Adrenal gland (tissue), 12 donors: ENCODE data around the gene APLN. TPM values are rescaled to one million over a fixed set of nuclear protein-coding genes. Genes with fewer than 3 reads are reported as not detected.
A peak's percentile ranks its signal among the peaks of the same experiment; 100 is the strongest.

ENCODE experiments used
- DNase-seq, 7 donors: peaks; one replicate each; pipeline ENCODE4 v3.0.0-alpha.2; 2019 to 2020
- H3K27ac ChIP-seq, 5 donors: fragments of 200-600 bp; sonication (generic) in 4 of 5; 1 replicate in 3 of 5; 2 replicates in 2 of 5; pipeline versions ENCODE4 v1.5.1 to v1.8.0; 2016 to 2020; ENCODE audit warnings: mild to moderate bottlenecking in 1 of 5
- H3K27me3 ChIP-seq: fragments of 200-600 bp; 2 replicates; pipeline ENCODE4 v1.8.0; 2021
- H3K36me3 ChIP-seq, 2 donors: fragments of 200-600 bp; replicated peaks in 1 of 2; 1 replicate in 1 of 2; 2 replicates in 1 of 2; pipeline versions ENCODE4 v1.5.1 to v1.8.0; 2018 to 2022
- H3K4me1 ChIP-seq, 2 donors: fragments of 200-600 bp; replicated peaks in 1 of 2; 1 replicate in 1 of 2; 2 replicates in 1 of 2; pipeline versions ENCODE4 v1.5.1 to v1.8.0; 2018 to 2021
- H3K4me3 ChIP-seq, 4 donors: fragments of 200-600 bp; sonication (generic) in 3 of 4; one replicate each; pipeline ENCODE4 v1.5.1; 2016 to 2018
- H3K9me3 ChIP-seq, 3 donors: fragments of 200-600 bp; sonication (generic) in 1 of 3; replicated peaks in 1 of 3; 1 replicate in 2 of 3; 2 replicates in 1 of 3; pipeline versions ENCODE4 v1.5.1 to v1.8.0; 2016 to 2021
- CTCF ChIP-seq, 6 experiments: fragments of 450-650 bp in 4 of 6; fragments of 200-600 bp in 2 of 6; sonication (generic) in 1 of 6; IDR thresholded peaks; 1 replicate in 5 of 6; 2 replicates in 1 of 6; pipeline versions ENCODE4 v1.5.1 to v1.8.0; 2016 to 2021; ENCODE audit warnings: antibody characterized with exemption in 6 of 6, mild to moderate bottlenecking in 2 of 6, moderate library complexity in 1 of 6
- POLR2A ChIP-seq, 2 donors: fragments of 450-650 bp; IDR thresholded peaks; one replicate each; pipeline ENCODE4 v1.6.1; 2017; ENCODE audit warnings: antibody characterized with exemption in 2 of 2, mild to moderate bottlenecking in 2 of 2, moderate library complexity in 1 of 2
- WGBS, 4 donors: extraction: QIAGEN DNeasy Blood & Tissue Kit in 2 of 4; methylation state at CpG; one replicate each; pipeline versions ENCODE4 v1.1.5 to v1.1.7; 2013 to 2017; 5-methylcytosine and 5-hydroxymethylcytosine counted together
- intact Hi-C, 2 donors: fragments of 100-400 bp; cut with DNase I; formaldehyde crosslinking; loops; one replicate each; pipeline versions ENCODE4 v1.14.1 to v1.15.0; 2022 to 2023
- polyA plus RNA-seq, 3 donors: library from polyadenylated mRNA; stranded (reverse); fragments of 200-250 nt in 2 of 3; fragments of 350-450 nt in 1 of 3; fragmentation: Illumina TruSeq in 1 of 3; extraction: RNeasy Lipid Tissue Mini Kit (QIAGEN cat#74804) in 1 of 3; gene quantifications; one replicate each; pipeline ENCODE4 v1.2.3, GENCODE V29; 2013 to 2014
- total RNA-seq, 9 donors: library from RNA; depleted of rRNA in 4 of 9; stranded (reverse); fragments of >200 nt in 4 of 9; fragments of 120-200 nt in 1 of 9; fragmentation: NEBNext Ultra II Directional in 1 of 9; extraction: Animal tissue kit (Norgen Biotek cat#: 25700) in 1 of 9; gene quantifications; one replicate each; pipeline versions ENCODE4 v1.1.0 to v1.2.4, GENCODE V29; 2013 to 2023
- donor health status: healthy with polysubstance abuse.
- donor health status: Bipolar disorder and iron deficiency.
- donor health status: DM: yes; HTN: yes; CAD: no.
- donor health status: DM: no; HTN: no; CAD: no.
- donor health status: DM: no; HTN: no; CAD: no.
- donor health status: DM: yes; HTN: yes; CAD: no.

APLN gene
- total and polyA plus RNA-seq, 12 donors, result 0.67 to 27.5 (median 5.6) TPM

DNA sequence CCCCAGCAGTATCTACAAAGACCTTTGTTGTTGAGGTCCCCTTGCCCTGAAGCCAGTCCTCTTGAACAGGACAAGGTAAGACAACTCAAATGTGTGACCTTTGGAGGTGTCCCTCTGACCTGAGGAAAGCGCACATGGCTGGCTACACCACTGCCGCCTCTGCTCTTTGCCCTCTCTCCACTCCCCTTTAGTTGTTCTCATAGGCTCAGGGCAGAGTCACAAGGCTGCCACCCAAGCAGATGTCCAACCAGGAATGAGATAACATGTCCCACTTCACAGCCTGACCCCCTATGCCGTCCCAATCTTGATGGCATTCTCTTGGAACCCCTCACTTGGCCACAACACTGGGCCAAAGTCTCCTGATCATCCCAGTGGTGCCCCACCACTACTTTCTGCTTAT, 46.3 kb downstream of the APLN start:
- DNase-seq, result no peak
- 75 to 90% (median 84%) methylated on average over 3 of the region's 3 CpGs; no CpG with 5 or more reads in 1 of the 4 donors for WGBS, 4 donors
- H3K36me3 ChIP-seq, result no peaks in the 10 kb centered on the region
- intact Hi-C loops, result loop anchor here in 1 of 2 donors (10.0 kb wide), 2 partner anchors 216 to 456 kb away; no protein-coding TSS in a partner anchor
- no peak overlapping the region for H3K4me3 ChIP-seq
- no peaks in the 10 kb centered on the region for H3K27me3 ChIP-seq
- no peaks in the 10 kb centered on the region for H3K9me3 ChIP-seq
- H3K27ac ChIP-seq, result no peak overlapping the region
- TF ChIP-seq CTCF (IDR thresholded peaks at IDR 0.05) (no peak), POLR2A (IDR thresholded peaks at IDR 0.05) (no peak)
- H3K4me1 ChIP-seq, result peaks cover 0 to 4% of the 10 kb centered on the region in 2 donors

DNA sequence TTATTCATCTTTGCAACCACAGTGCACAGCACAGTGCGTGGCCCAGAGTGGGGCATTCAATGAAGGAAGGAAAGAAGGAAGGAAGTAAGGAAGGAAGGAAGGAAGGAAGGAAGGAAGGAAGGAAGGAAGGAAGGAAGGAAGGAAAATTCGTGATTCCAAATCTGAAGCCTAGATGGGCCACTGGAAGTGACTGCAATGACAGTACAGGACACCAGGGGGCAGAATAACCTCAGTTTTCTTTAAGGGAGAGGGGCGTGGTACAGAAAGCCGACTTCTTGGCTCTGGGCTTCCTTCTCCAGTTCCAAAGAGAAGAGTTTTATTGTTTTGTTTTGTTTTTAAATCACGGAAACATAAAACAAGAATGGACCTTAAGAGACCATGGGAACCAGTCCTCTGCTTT, 47.8 kb downstream of the APLN start:
- H3K4me3 ChIP-seq, result no peak overlapping the region
- no peaks in the 10 kb centered on the region for H3K9me3 ChIP-seq
- no peaks in the 10 kb centered on the region for H3K27me3 ChIP-seq
- no peak overlapping the region for H3K27ac ChIP-seq
- peaks cover 0 to 4% of the 10 kb centered on the region in 2 donors for H3K4me1 ChIP-seq
- no peak for TF ChIP-seq POLR2A (IDR thresholded peaks at IDR 0.05)
- TF ChIP-seq CTCF (IDR thresholded peaks at IDR 0.05), result peak; percentile 66 to 88 (median 80)
- intact Hi-C loops, result loop anchor here in 1 of 2 donors (10.0 kb wide), 2 partner anchors 218 to 458 kb away; no protein-coding TSS in a partner anchor
- 2 to 8% (median 4%) methylated on average over 5 of the region's 5 CpGs for WGBS, 4 donors
- no peaks in the 10 kb centered on the region for H3K36me3 ChIP-seq
- DNase-seq, result peak; percentile 51 to 80 (median 62)

- Histone ChIP-seq H3K27me3 (no peaks in the 10 kb centered on the region), H3K4me1 (no peaks in the 10 kb centered on the region), H3K9me3 (no peaks in the 10 kb centered on the region), H3K36me3 (no peaks in the 10 kb centered on the region), H3K27ac (no peak overlapping the region), H3K4me3 (no peak overlapping the region)
- intact Hi-C loops, result loop anchor here in 1 of 2 donors (10.0 kb wide), 2 partner anchors 224 to 464 kb away; no protein-coding TSS in a partner anchor
- TF ChIP-seq POLR2A (IDR thresholded peaks at IDR 0.05) (no peak), CTCF (IDR thresholded peaks at IDR 0.05) (peak; percentile 32 to 61 (median 50))
- peak in 2 of 7 donors; percentile 21 to 54 for DNase-seq
- 29 to 58% (median 32%) methylated on average over 8 to 11 of the region's 11 CpGs for WGBS, 4 donors
Observed at GRCh38 chrX:129600981-129601424, 53.8 kb downstream of the APLN start.

GRCh38 chrX:129599996-129600395, 54.8 kb downstream of the APLN start:
- H3K36me3 ChIP-seq, result no peaks in the 10 kb centered on the region
- H3K4me1 ChIP-seq, result no peaks in the 10 kb centered on the region
- no peaks in the 10 kb centered on the region for H3K9me3 ChIP-seq
- WGBS, 4 donors, result 61 to 87% (median 75%) methylated on average over 5 of the region's 5 CpGs
- H3K4me3 ChIP-seq, result no peak overlapping the region
- no peak for TF ChIP-seq CTCF (IDR thresholded peaks at IDR 0.05)
- TF ChIP-seq POLR2A (IDR thresholded peaks at IDR 0.05), result no peak
- no peak overlapping the region for H3K27ac ChIP-seq
- no peaks in the 10 kb centered on the region for H3K27me3 ChIP-seq
- DNase-seq, result no peak
- intact Hi-C loops, result loop anchor here in 1 of 2 donors (10.0 kb wide), 2 partner anchors 225 to 465 kb away; no protein-coding TSS in a partner anchor
